Left hindlimb (tissue), 1 donor: ENCODE data around the gene SERPINB1.
"Not testable (repeated sequence)": the region's sequence is repeated elsewhere in the genome, so short reads cannot be mapped to it uniquely, and the experiment has no call there.

Source experiments
- DNase-seq: peaks from one replicate; pipeline ENCODE4 v3.0.0-alpha.2; 2018

SERPINB1 gene

DNA sequence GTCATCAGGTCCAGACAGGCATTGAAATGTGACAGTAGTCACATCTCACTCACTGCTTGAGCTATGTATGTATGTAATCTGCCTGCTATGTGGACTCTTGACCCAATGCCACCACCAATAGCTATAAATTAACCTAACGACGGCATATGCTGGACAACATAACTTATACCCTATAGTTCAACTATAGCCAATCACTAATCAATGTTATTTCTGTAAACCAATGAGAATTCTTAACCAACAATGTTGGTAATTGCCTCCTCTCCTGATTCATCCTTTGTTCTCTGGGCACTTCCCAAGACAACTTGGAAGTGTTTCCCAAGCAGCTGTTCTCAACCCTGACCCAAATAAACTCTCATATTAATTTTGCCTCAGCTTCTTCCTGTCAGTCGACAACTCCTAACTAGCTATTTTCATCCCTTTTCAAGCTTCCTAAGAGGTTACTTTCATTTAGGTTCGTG is 24.1 kb upstream of the SERPINB1 start:
- DNase-seq = no peak

DNA sequence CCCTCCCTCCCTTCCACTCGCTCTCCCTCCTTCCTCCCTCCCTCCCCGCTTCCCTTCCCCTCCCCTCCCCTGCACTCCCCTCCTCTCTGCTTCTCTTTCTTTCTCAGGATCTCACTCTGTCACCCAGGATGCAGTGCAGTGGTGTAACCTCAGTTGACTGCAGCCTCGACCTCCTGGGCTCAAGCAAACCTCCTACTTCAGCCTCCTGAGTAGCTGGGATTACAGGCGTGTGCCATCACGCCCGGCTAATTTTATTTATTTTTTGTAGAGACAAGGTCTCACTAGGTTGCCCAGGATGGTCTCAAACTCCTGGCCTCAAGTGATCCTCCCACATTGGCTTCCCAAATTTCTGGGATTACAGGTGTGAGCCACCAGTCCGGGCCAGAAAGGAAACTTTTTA is 23.6 kb upstream of the SERPINB1 start:
- DNase-seq = no peak

DNA sequence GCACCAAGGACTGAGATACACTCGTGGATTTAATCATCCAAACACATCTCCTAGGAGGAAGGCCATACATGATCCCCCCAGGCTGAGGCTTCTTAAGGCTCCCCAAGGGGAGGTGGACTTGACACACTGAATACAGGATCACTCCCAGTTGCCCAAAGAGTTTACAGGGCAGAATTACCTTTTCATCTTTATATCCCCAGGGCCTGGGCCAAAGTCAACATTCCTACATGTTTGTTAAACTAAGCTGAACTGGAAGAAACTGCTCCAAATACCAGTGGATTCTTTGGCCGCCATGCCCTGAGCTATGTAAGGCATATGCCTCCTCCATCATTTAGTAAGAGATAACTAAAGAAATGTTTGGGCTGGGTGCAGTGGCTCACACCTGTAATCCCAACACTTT is 22.2 kb upstream of the SERPINB1 start:
- DNase-seq = no peak

DNA sequence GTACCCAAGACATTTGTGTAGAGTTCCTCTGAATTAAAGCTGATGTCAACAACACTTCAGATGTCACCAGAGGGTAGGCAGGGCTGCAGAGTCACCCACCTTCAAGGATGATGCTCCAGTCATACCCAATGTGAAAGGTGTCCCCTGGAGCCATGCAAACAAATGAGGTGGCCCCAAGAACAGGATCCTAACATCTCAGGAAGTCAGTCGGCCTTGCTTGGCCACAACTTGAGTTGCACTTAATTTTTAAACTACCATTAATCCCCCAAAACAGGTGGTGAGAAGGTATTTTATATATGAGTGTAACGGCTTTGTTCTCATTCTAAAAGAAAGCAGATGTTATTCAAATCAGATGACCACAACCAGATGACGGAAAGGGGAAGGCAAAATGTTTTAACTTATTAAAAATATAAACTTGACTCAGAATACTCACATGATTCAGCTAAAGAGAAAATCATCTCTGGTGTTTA is 21.1 kb upstream of the SERPINB1 start:
- no peak for DNase-seq

DNA sequence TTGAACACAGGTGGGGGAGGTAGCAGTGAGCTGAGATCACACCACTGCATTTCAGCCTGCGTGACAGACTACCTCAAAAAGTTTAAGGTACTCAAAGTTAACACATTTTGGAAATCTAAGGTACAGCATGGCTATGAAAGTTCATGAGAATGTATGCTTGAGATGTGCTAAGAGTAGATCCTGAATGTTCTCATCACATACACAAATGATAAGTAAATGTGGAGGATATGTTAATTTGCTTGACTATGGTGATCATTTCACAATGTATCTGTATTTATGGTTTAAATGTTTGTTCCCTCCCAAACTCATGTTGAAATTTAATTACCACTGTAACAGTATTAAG is 20.1 kb upstream of the SERPINB1 start:
- no peak for DNase-seq

DNA sequence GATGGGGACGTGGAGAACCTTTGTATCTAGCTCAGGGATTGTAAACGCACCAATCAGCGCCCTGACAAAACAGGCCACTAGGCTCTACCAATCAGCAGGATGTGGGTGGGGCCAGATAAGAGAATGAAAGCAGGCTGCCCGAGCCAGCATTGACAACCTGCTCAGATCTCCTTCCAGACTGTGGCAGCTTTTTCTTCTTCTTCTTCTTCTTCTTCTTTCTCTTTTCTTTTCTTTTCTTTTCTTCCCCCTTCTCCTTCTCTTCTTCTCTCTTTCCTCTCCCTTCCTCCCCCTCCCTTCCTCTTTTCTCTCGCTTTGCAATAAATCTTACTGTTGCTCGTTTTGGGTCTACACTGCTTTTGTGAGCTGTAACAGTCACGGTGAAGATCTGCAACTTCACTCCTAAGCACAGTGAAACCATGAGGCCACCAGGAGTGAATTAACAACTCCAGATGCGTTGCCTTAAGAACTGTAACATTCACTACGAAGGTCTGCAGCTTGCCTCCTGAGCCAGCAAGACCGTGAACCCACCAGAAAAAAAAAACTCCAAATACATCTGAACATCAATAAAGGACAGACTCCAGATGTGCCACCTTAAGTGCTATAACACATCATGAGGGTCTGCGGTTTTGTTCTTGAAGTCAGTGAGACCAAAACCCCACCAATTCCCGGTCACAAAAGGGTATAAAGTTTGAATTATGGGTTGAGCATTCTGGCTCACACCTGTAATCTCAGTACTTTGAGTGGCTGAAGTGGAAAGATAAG is 19.6 kb upstream of the SERPINB1 start:
- DNase-seq = no peak

DNA sequence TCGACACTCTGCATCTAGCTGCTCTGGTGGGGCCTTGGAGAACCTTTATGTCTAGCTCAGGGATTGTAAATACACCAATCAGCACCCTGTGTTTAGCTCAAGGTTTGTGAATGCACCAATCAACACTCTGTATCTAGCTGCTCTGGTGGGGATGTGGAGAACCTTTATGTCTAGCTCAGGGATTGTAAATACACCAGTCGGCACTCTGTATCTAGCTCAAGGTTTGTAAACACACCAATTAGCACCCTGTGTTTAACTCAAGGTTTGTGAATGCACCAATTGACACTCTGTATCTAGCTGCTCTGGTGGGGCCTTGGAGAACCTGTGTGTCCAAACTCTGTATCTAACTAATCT is 19.0 kb upstream of the SERPINB1 start:
- not testable (repeated sequence) for DNase-seq

DNA sequence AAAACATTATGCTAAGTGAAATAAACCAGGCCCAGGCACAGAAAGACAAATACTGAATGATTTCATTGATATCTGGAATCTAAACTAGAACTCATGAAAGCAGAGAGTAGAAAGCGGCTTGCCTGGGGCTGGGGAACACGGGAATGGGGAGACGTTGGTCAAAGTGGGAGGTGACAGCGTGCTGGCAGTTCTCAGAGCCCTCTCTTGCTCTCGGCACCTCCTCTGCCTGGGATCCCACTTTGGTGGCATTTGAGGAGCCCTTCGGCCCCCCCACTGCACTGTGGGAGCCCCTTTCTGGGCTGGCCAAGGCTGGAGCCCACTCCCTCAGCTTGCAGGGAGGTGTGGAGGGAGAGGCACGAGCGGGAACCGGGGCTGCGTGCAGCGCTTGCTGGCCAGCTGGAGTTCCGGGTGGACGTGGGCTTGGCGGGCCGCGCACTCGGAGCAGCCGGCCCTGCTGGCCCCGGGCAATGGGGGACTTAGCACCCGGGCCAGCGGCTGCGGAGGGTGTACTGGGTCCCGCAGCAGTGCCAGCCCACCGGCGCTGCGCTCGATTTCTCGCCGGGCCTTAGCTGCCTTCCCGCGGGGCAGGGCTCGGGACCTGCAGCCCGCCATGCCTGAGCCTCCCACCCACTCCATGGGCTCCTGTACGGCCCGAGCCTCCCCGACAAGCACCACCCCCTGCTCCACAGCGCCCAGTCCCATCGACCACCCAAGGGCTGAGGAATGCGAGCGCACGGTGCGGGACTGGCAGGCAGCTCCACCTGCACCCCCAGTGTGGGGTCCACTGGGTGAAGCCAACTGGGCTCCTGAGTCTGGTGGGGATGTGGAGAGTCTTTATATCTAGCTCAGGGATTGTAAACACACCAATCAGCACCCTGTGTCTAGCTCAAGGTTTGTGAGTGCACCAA is 18.4 kb upstream of the SERPINB1 start:
- not testable (repeated sequence) for DNase-seq

DNA sequence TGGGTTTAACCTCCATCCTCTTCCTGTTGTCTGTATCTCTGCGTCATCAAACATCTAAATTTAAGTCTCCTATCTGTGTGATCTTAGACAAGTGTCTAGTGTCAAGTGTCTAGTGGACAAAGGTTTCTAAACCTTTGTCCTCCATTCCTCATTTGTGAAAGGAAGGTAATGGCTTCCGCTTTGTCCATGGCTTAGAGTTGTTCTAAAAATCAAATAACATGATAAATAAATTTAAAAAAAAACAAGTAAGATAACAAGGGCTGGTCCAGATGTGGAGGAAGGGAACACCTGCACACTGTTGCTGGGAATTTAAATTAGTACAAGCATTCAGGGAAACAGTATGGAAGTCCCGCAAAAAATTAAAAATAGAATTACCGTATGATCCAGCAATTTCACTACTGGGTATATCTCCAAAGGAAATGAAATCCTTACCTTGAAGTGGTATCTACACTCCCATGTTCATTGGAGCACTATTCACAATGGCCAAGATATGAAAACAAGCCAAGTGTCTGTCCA is 17.6 kb upstream of the SERPINB1 start:
- no peak for DNase-seq

DNA sequence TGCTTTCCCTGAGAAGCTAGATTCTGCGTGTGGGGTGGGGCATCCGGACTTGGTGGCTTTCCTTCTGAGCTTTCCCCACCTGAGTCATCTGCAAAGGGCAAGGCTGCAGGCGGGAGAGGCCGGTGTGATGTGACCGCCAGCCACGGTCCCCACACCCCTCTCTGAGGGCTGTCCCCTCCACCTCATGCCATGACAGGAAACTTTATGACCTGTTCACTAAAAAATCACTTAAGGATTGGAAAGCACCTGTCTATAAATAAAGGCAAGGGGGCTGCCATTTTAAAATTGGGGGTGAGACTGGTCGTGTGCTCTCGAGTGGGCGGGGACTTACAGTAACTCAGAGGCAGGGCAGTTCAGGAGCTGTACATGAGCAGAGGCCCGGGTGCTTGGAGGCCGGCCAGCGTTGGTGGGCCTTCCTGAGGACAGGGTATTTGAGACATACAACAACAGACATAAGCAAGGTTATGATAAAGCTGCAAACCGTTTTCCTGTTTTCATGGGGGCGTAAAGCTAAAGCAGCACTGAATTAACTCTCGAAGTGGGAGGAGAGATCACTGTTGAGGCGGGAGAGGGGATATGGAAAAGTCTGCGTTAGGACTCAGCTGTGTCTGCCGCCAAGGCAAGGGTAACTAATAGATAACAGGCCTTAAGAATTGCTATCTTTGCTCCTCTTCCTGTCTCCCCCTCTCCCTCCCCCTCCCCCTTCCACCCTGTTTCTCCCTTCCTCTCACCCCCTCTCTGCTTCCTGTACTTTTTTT is 16.1 kb upstream of the SERPINB1 start:
- peak; percentile 83 for DNase-seq

DNA sequence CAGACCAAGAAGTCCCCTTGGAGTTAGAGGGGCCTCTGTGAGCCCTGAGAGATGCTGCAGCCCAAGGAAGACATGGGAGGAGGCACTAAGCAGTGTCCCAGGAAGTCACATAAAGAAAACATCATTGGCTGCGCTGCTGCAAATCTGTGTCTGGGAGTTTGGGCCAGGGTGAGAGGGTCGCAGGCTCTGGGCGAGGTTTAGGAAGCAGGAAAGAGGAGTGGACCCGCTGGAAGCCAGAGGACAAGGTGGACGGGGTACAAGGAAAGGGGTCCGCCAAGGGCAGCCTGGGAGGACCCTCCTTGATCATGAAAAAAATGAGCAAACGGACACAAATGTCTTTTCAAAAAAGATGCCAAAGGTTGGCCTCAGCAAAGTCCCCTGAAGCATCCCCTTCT is 15.5 kb upstream of the SERPINB1 start:
- no peak for DNase-seq

DNA sequence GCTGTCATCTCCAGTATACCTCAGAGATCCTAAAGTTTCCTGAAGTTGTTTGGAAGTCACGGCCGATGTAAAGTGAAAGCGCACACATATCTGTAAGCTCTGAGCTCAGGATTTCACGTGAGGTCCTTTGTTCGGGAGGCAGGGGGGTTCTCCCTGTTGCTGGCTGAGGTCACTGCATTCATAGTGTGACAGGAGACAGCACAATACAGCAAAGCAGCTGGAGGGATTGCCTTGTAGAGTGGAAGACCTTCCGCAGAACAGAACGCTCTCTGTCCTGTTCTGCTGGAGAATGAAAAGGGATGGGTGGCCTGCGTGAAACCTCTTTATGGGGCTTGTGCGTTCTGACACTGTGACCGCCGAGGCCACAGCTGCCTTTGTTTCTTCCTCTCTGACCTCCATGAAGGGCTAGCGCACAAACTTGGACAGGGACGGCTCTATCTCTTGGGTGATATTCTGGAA is 13.4 kb upstream of the SERPINB1 start:
- DNase-seq = peak; percentile 47

DNA sequence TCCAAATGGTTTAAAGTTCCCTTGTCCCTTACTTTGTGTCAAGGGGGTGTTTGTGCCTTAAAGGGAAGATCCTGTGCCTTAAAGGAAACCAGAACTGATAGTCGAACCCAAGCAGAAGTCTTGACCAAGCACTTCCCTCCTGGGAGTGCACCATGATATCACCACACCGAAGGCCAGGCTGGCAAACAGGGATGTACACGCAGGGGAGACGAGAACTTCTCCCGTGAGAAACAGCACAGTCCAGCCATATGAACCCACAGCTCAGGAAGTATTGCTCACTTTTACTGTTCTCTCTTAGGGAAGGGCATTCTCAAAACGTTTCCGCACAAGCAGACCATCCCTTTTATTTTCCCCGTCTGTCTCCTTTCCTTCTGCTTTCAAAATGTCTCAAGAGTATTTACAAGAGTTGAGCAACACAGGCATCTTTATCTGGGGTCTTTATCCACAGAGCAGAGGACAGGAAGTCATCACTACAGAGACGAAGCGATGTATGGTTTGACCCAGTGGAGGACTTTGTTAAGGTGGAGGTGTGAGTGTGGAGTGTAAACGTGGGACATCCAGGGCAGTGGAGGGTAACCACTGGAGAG is 12.8 kb upstream of the SERPINB1 start:
- no peak for DNase-seq

DNA sequence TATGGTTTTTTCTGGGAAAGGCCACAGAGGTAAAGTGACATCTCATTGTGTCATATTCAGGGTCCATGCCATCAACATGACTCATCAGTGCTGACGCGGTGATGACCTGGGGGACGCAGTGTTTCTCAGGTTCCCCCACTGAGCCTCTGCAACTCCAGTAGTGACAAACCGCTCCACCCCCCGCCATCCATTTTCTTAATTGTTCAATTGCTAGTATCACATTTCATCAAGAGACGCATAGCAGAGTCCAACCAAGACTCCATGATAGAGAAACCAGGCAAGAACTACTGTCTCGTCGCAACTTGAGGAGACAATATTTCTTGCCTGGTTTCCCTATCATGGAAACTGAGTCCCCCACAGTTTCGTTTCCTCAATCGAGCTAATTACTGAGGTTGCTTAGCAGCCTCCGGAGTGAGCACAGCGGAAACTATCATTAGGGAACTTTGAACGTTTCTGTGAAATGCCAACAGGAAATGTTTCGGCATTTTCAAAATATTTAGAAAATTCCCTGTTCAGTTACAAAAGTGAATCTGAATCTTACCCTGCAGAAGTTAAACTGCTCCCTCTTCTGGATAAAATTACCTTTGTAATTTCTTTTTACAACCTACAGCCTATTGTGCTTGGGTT is 12.2 kb upstream of the SERPINB1 start:
- DNase-seq = peak; percentile 53

DNA sequence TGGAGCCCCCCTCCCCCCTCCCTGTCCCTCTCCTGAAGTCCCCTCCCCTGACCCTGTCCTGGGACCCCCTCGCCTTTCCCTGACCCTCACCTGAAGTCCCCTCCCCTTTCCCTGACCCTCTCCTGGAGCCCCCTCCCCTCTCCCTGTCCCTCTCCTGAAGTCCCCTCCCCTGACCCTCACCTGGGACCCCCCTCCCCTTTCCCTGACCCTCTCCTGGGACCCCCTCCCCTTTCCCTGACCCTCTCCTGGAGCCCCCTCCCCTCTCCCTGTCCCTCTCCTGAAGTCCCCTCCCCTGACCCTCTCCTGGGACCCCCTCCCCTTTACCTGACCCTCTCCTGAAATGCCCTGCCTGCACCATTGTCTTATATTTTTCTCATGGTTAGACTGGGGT is 11.7 kb upstream of the SERPINB1 start:
- DNase-seq = not testable (repeated sequence)

DNA sequence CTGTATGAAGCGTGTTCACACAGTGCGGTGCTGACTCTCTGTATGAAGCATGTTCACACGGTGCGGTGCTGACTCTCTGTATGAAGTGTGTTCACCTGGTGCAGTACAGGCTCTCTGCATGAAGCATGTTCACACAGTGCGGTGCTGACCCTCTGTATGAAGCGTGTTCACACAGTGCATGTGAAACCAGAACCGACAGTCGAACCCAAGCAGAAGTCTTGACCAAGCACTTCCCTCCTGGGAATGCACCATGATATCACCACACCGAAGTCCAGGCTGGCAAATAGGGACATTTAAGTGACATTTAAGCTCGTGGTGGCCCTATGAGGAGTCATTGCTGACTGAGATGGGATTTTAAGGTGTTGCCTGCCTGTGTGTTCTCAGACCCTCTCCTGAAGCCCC is 11.3 kb upstream of the SERPINB1 start:
- DNase-seq = no peak

DNA sequence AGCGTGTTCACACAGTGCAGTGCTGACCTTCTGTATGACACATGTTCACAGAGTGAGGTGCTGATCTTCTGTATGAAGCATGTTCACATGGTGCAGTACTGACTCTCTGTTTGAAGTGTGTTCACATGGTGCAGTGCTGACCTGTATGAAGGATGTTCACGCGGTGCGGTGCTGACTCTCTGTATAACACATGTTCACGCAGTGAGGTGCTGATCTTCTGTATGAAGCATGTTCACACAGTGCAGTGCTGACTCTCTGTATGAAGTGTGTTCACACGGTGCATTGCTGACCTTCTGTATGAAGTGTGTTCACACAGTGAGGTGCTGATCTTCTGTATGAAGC is 10.8 kb upstream of the SERPINB1 start:
- DNase-seq = no peak

DNA sequence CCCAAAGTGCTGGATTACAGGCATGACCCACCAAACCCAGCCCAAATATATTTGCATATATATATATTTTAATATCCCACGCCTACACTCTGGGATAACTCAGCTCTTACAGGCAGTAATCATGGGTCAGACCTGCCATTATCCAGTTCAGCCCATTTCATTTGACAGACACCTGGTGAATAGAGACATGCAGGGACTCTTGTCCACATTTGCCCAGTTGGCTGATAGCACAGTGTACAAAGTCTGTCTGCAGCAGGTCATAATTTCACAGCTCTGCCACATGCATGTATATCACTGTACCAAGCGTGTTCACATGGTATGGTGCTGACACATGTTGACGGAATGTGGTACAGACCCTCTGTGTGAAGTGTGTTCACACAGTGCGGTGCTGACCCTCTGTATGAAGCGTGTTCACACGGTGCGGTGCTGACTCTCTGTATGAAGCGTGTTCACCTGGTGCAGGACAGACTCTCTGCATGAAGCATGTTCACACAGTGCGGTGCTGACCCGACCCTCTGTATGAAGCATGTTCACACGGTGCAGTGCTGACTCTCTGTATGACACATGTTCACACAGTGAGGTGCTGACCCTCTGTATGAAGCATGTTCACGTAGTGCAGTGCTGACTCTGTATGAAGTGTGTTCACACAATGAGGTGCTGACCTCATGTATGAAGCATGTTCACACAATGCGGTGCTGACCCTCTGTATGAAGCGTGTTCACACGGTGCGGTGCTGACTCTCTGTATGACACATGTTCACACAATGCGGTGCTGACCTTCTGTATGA is 10.3 kb upstream of the SERPINB1 start:
- DNase-seq = no peak

DNA sequence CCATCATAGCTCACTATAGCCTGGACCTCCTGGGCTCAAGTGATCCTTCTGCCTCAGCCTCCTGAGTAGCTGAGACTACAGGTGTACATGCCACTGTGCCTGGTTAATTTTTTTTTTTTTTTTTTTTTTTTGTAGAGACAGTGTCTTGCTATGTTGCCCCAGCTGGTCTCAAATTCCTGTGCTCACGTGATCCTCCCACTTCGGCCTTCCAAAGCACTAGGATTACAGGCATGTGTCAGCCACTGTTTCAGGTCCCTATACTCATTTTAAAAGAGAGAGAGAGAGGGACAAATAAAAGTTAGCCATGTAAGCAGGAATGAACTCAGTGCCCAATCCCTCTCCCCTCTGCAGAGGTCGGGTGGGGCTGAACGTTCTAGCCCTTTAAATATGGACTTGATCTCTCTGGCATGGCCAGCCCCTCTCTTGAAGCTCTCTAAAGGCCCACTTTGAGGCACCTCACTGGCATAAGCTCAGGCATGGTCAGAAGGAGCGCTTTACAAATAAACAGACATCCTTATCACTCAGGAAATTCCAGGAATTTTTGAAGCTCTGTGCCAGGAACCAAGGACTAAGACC is 9.0 kb upstream of the SERPINB1 start:
- DNase-seq = no peak

DNA sequence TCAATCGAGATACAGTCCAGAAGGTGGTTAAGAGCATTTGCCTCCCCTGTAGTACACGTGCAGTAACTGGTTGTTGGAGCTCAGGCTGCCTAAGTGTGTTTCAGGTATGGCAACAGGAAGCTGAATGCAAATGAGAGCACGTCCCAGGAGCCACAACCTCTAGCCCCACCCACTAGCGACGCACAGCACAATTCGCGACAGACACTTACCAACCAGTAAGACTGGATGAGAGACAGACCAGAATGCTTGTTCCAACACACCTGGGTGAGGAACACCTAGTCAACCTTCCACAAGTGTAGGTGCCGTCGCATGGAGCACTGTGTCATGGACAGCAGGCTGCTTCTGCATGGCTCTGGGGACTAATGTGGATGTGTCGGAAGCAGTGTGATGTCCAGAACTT is 7.2 kb upstream of the SERPINB1 start:
- no peak for DNase-seq

DNA sequence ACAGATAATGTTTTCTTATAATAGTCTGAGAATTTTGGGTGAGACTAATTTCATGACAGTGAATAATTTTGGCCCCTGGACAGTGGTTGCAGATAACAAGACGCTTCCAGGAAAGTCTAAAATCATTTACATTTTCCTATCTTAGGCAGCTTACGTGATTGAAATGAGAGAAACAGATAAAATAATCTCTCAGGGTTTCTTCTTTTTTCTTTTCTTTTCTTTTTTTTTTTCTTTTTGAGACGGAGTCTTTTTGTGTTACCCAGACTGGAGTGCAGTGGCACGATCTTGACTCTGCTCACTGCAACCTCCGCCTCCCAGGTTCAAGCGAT is 4.2 kb upstream of the SERPINB1 start:
- DNase-seq = no peak
